GM12891 (cell line): ENCODE measurements around the gene VKORC1L1.
"Not testable (repeated sequence)": the region's sequence is repeated elsewhere in the genome, so short reads cannot be mapped to it uniquely, and the experiment has no call there.

Experiments
- DNase-seq: peaks from one replicate; pipeline ENCODE4 v3.0.0; 2011; ENCODE audit warnings: low spot score; ENCODE audit not compliant: insufficient read length
- FAIRE-seq: peaks from 2 replicates; lab custom pipeline; 2011; peaks lifted over from hg19 to GRCh38; lab: Jason Lieb, UNC
- PAX5 ChIP-seq: IDR thresholded peaks from 2 replicates; pipeline ENCODE4 v1.6.1; 2011; ENCODE audit warnings: low read length, moderate library complexity, mild to moderate bottlenecking; ENCODE audit not compliant: insufficient read depth, severe bottlenecking
- POLR2A ChIP-seq: IDR thresholded peaks from 2 replicates; pipeline ENCODE4 v1.6.1; 2011; ENCODE audit warnings: low read depth, low read length, control low read depth
- POLR2AphosphoS5 ChIP-seq: IDR thresholded peaks from 2 replicates; pipeline ENCODE4 v1.6.1; 2011; ENCODE audit warnings: low read depth, low read length, control low read depth
- POU2F2 ChIP-seq: IDR thresholded peaks from 2 replicates; pipeline ENCODE4 v1.6.1; 2011; ENCODE audit warnings: low read depth, mild to moderate bottlenecking, control low read depth, low read length, moderate library complexity
- SPI1 ChIP-seq: IDR thresholded peaks from 2 replicates; pipeline ENCODE4 v1.6.1; 2011; ENCODE audit warnings: low read depth, low read length, control low read depth
- TAF1 ChIP-seq: IDR thresholded peaks from 2 replicates; pipeline ENCODE4 v1.6.1; 2011; ENCODE audit warnings: low read depth, low read length, control low read depth

The VKORC1L1 gene

DNA sequence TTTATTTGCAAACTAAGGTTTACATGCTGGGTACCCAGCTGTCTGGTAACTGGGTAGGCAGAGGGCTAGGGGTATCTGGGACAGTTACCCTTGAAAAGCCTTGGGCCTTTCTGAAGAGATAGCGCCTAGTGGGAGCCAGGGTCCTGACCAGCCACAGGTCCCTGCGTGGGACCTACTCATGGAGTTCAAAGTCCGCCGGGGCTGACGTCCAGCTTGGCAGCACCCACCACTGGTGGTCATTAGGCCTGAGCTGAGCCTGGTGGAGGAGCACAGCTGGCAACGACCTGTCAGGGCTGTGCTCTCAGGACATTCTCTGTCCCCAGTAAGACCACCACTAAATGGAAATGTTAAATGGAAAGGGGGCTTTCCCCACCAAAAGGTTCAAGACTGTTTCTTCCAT, 89.2 kb downstream of the VKORC1L1 start:
- DNase-seq = no peak
- TF ChIP-seq POLR2A = no peak
- FAIRE-seq = no peak

DNA sequence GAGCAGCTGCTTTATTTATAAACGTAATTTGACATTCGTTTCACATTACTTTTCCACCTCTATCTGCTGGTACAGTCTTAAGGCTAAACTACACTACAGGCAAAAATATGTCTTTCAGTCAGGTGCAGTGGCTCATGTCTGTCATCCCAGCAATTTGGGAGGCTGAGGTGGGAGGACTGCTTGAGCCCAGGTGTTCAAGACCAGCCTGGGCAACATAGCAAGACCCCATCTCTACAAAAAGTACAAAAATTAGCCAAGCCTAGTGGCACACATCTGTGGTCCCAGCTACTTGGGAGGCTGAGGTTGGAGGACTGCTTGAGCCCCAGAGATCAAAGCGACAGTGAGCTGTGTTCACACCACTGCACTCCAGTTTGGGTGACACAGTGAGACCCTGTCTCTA, 91.8 kb downstream of the VKORC1L1 start:
- DNase-seq, FAIRE-seq: not testable (repeated sequence)

DNA sequence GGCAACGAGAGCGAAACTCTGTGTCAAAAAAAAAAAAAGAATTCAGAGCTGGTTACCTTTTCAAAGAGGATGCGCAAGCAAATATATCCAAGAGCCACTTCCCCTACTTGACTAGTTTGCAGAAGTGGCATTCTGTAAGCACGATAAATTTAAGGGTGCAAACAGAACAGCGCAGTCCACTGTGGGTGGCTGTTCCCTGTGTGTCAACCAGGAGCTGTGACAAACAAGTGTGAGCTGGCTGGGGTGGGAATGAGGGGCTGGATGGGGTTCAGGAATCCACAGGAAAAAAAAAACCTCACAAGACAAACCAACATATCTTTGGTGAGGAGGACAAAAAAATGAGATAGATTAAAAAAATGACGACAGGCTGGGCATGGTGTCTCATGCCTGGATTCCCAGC, 93.3 kb downstream of the VKORC1L1 start:
- DNase-seq (no peak), FAIRE-seq (no peak)
- no peak for TF ChIP-seq POLR2AphosphoS5
- TF ChIP-seq SPI1 = no peak
- no peak for TF ChIP-seq PAX5

DNA sequence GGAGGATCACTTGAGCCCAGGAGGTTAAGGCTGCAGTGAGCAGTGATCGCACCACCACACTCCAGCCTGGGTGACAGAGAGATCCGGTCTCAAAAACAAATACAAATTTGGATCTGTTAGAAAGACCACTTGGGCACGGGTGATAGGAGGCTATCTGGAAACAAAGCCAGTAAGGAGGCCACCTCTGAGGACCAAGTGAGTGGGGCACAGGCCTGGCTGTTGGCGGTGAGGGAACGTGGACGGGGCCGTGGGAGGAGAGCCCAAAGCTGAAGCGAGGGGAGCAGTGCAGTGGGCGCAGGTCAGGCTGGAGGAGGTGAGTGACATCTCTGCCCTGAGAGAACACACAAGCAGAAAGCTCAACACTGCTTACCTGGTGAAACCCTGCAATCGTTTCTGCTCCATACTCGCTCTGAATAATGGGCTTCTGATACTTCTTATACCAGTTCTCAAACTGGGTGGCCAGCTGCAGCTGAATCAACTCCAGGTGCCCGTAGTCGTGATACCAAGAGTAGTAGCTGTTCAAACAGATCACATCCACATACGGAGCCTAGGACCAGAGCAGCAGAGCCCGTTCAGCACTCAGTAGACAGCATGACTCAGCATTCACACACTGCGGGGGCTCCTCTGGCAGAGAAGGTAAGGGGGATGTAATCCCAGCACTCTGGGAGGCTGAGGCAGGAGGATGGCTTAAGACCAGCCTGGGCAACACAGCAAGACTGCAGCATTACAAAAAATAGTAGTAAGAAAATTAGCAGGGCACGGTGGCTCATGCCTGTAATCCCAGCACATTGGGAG, 94.7 kb downstream of the VKORC1L1 start:
- FAIRE-seq = no peak
- DNase-seq = no peak
- no peak for TF ChIP-seq POLR2A
- no peak for TF ChIP-seq POU2F2
- no peak for TF ChIP-seq PAX5
- TF ChIP-seq SPI1 = no peak
- no peak for TF ChIP-seq POLR2AphosphoS5
- TF ChIP-seq TAF1 = no peak

DNA sequence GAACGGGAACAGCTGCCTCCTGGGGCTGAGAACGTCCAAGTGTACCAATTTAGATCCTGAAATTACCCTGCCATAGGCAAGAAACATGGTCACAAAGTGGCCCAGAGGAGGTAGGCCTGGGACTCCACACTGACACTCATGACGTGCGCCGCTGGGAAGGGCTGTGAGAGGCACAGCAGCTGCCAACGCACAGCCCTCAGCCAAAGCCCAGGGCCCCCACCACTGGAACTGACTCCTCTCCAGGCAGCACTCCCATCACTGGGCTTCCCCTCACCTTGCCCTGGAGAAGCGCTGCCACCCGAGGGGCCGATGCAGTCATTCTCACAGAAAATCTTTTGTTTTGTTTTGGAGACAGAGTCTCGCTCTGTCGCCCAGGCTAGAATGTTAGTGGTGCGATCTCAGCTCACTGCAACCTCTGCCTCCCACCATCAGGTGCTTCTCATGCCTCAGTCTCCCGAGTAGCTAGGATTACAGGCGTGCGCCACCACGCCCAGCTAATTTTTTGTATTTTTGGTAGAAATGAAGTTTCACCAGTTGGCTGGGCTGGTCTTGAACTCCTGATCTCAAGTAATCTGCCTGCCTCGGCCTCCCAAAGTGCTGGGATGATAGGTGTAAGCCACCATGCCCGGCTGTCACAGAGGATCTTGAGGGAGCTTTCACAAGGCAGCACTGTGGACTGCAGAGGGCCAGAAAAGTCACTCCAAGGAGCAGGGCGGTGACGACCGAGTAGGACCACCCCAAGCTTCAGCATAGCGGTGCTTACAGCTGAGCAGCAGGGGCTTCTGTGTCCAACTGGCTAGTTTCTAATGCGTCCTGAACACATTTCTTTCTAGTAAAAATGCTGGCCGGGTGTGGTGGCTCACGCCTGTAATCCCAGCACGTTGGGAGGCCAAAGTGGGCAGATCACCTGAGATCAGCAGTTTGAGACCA, 95.6 kb downstream of the VKORC1L1 start:
- DNase-seq (no peak), FAIRE-seq (no peak)
- TF ChIP-seq PAX5 (no peak), TAF1 (no peak), POLR2A (no peak), SPI1 (no peak), POLR2AphosphoS5 (no peak), POU2F2 (no peak)

DNA sequence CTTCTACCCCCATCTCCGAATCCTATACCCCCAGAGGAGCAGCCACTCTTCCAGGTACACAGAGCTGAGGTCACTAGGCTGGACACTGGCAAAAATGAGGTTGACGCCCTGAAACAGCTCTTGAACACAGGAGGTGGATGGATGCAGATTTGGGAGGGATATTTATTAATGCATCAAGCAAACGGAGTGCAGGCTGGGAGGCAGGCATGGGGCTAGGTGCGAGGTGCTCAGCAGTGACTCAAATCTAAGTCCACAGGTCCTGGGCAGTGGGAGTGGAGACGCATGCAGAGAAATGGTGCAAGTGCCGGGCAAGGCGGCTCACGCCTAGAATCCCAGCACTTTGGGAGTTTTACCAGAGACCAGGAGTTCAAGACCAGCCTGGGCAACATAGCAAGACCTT, 98.1 kb downstream of the VKORC1L1 start:
- DNase-seq (no peak), FAIRE-seq (no peak)
- TF ChIP-seq PAX5 (no peak), SPI1 (no peak), POU2F2 (no peak), TAF1 (no peak), POLR2AphosphoS5 (no peak), POLR2A (no peak)

DNA sequence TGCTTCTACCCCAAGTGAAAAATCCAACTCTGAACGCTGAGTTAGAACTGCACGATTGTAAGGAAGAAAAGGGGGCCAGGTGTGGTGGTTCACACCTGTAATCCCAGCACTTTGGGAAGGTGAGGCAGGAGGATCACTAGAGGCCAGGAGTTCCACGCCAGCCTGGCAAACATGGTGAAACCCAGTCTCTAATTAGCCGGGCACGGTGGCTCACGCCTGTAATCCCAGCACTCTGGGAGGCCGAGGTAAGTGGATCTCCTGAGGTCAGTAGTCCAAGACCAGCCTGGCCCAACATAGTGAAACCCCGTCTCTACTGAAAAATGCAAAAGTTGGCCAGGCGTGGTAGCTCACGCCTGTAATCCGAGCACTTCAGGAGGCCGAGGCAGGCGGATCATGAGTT, 100.1 kb downstream of the VKORC1L1 start:
- FAIRE-seq (no peak), DNase-seq (no peak)
- TF ChIP-seq POLR2AphosphoS5 = no peak
- no peak for TF ChIP-seq POU2F2
- TF ChIP-seq TAF1 = no peak
- TF ChIP-seq POLR2A = no peak
- TF ChIP-seq PAX5 = no peak
- TF ChIP-seq SPI1 = no peak

DNA sequence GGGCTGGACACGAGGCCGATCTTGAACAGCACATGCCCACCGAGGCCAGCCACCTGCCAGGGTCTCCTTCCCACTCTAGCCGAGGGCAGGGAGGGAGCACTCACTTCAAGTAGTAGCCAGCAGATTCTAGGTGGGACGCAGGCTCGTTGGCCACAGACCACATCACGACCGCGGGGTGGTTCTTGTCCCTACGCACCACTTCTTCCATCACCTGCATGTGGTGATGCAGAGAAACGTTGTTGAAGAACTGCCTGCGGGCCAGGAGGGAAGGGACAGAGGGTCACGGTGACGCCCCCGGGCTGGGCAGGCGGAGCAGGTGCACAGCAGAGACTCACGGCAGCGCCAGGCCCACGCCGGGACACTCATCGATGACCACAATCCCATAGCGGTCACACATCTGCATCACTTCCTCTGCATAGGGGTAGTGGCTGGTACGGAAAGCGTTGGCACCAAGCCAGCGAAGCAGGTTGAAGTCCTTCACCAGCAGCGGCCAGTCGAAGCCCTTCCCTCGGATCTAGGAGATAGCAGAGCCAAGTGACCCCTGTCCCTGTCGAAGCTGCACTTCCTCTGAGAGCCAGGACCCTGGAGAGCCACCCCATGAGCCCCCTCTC, 101.4 kb downstream of the VKORC1L1 start:
- no peak for FAIRE-seq
- DNase-seq = no peak
- TF ChIP-seq POLR2A = no peak
- TF ChIP-seq POLR2AphosphoS5 = peak; percentile 26; the same call in 1 of the 2 replicates
- TF ChIP-seq SPI1 = no peak
- no peak for TF ChIP-seq TAF1
- TF ChIP-seq POU2F2 = no peak

DNA sequence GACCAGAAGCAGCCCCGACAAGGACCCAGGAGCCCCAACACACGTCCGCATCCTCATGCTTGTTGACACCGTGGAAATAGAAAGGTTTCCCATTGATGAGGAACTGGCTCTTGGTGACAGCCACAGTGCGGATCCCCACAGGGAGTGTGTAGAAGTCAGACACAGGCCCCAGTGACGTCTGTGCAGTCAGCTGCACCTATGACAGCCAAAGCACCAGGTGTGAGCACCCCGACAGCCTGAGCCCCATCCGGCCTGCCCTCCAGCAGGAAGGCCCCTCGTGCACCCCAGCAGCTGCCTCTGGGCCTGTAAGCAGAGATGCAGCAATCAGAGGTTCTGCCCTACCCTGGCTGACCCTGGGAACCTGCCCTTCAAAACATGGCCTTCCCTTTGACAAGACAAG, 102.0 kb downstream of the VKORC1L1 start:
- DNase-seq = no peak
- no peak for FAIRE-seq
- TF ChIP-seq PAX5 = no peak

DNA sequence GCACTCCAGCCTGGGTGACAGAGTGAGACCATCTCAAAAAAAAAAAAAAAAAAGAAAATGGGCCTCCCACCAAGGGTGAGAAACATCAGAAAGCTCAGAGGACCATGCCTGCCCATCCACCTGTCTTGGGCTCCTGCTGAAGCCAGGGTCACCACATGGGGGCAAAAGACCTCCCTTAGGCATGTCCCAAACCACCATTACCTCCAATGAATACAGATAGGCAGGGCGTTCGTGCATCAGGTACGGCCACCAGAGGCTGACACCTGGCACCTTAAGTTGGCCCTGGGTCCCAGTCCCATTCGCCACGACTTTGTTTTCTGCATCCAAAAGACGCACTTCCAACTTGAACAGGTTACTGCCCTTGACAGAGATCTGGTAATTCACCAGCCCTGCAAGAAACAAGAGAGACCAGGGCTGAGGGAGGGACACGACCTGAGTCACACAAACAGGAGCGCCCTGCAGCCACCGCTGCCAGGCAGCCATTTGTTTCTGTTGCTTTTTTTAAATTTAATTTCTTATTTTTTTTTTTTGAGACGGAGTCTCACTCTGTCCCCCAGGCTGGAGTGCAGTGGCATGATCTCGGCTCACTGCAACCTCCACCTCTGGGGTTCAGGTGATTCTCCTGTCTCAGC, 103.1 kb downstream of the VKORC1L1 start:
- DNase-seq (no peak), FAIRE-seq (no peak)
- TF ChIP-seq POU2F2 = no peak
- no peak; the same call in 1 of the 2 replicates for TF ChIP-seq POLR2A
- TF ChIP-seq SPI1 = no peak
- no peak for TF ChIP-seq POLR2AphosphoS5
- no peak for TF ChIP-seq PAX5
- TF ChIP-seq TAF1 = no peak
